MM.1S (cell line): ENCODE measurements around the gene RHOBTB3.

Experiments used
- CTCF ChIP-seq: fragments of 300-600 bp; sonication (generic); IDR thresholded peaks from 2 replicates; pipeline ENCODE4 v1.5.1; 2016; ENCODE audit warnings: antibody characterized with exemption, low read length, mixed read lengths
- EZH2 ChIP-seq: fragments of 300-600 bp; sonication (generic); optimal IDR thresholded peaks from 2 replicates; pipeline ENCODE3; 2017; ENCODE audit warnings: low read depth, mild to moderate bottlenecking, antibody characterized with exemption, low read length, mixed read lengths
- EZH2phosphoT487 ChIP-seq: fragments of 300-600 bp; sonication (generic); IDR thresholded peaks from 2 replicates; pipeline ENCODE4 v1.6.1; 2018; ENCODE audit warnings: antibody characterized with exemption, low read length

GRCh38 chr5:95843733-95844223, 112.6 kb downstream of the RHOBTB3 start:
- TF ChIP-seq EZH2phosphoT487 (no peak), CTCF (no peak), EZH2 (no peak)
